GM23338 (cell line): ENCODE measurements around the gene SUGP1. TPM values are rescaled to one million over a fixed set of nuclear protein-coding genes. Genes with fewer than 3 reads are reported as not detected.

Experiments used
- ATAC-seq: fragments of 200-7000 bp; cut with Tn5 transposase; 3 replicates; pipeline ENCODE4 v1.9.1; 2020
- DNase-seq: peaks from one replicate; pipeline ENCODE4 v3.0.0-alpha.2; 2015; ENCODE audit warnings: low spot score
- H2AFZ ChIP-seq: fragments of 200-600 bp; sonication (generic); 2 replicates; pipeline ENCODE4 v1.8.0; 2016; ENCODE audit warnings: antibody characterized with exemption, mild to moderate bottlenecking, moderate library complexity
- H3F3A ChIP-seq: fragments of 200-600 bp; sonication (generic); replicated peaks from 2 replicates; pipeline ENCODE4 v1.8.0; 2017; ENCODE audit warnings: antibody characterized with exemption, mixed run types, low read depth
- H3K27ac ChIP-seq: fragments of 200-600 bp; sonication (generic); 2 replicates; pipeline ENCODE4 v1.6.1; 2016; ENCODE audit warnings: low read depth
- H3K27me3 ChIP-seq: fragments of 200-600 bp; sonication (generic); 2 replicates; pipeline ENCODE4 v1.8.0; 2016; ENCODE audit warnings: mild to moderate bottlenecking, mixed run types, moderate library complexity; ENCODE audit not compliant: insufficient read depth
- H3K36me3 ChIP-seq: fragments of 200-600 bp; sonication (generic); 2 replicates; pipeline ENCODE4 v1.8.0; 2016; ENCODE audit warnings: mild to moderate bottlenecking; ENCODE audit not compliant: insufficient read depth
- H3K4me1 ChIP-seq: fragments of 200-600 bp; sonication (generic); 2 replicates; pipeline ENCODE4 v1.8.0; 2016; ENCODE audit warnings: mild to moderate bottlenecking, moderate library complexity; ENCODE audit not compliant: insufficient read depth
- H3K4me2 ChIP-seq: fragments of 200-600 bp; sonication (generic); 2 replicates; pipeline ENCODE4 v1.7.1; 2017; ENCODE audit warnings: mixed run types
- H3K4me3 ChIP-seq: fragments of 200-600 bp; sonication (generic); 2 replicates; pipeline ENCODE4 v1.6.1; 2016; ENCODE audit warnings: mixed run types
- H3K79me2 ChIP-seq: fragments of 200-600 bp; sonication (generic); replicated peaks from 2 replicates; pipeline ENCODE4 v1.8.0; 2017; ENCODE audit warnings: mild to moderate bottlenecking; ENCODE audit not compliant: insufficient read depth
- H3K9me2 ChIP-seq: fragments of 200-600 bp; sonication (generic); 2 replicates; pipeline ENCODE4 v1.8.0; 2017; ENCODE audit not compliant: insufficient read depth
- H4K20me1 ChIP-seq: fragments of 200-600 bp; sonication (generic); replicated peaks from 2 replicates; pipeline ENCODE4 v1.8.0; 2017; ENCODE audit warnings: mild to moderate bottlenecking; ENCODE audit not compliant: insufficient read depth
- H3K27ac Mint-ChIP-seq: 2 replicates; pipeline ENCODE4 v1.8.0; 2020; ENCODE audit warnings: inconsistent platforms, mild to moderate bottlenecking, moderate library complexity, mixed read lengths
- H3K27me3 Mint-ChIP-seq: 3 replicates; pipeline ENCODE4 v1.8.0; 2022; ENCODE audit warnings: low read depth, mild to moderate bottlenecking, moderate library complexity, mixed read lengths, inconsistent platforms; ENCODE audit not compliant: insufficient read depth, poor library complexity
- H3K36me3 Mint-ChIP-seq: 3 replicates; pipeline ENCODE4 v1.8.0; 2021; ENCODE audit warnings: low read depth, mild to moderate bottlenecking, inconsistent platforms, moderate library complexity, mixed read lengths
- H3K4me1 Mint-ChIP-seq: 3 replicates; pipeline ENCODE4 v1.8.0; 2020; ENCODE audit warnings: mild to moderate bottlenecking, inconsistent platforms, mixed read lengths
- H3K4me3 Mint-ChIP-seq: 3 replicates; pipeline ENCODE4 v1.8.0; 2021; ENCODE audit warnings: moderate library complexity, mild to moderate bottlenecking, inconsistent platforms, mixed read lengths
- H3K9me3 Mint-ChIP-seq: 3 replicates; pipeline ENCODE4 v1.8.0; 2020; ENCODE audit warnings: moderate library complexity, mild to moderate bottlenecking, inconsistent platforms, mixed read lengths
- CREB1 ChIP-seq: fragments of 250-450 bp; sonication (Bioruptor Pico); IDR thresholded peaks from 2 replicates; pipeline ENCODE4 v1.5.0; 2020; ENCODE audit warnings: low read depth, mild to moderate bottlenecking, moderate library complexity
- CTCF ChIP-seq, 2 experiments: fragments of 200-600 bp in 1 of 2; sonication (generic) in 1 of 2; conservative IDR thresholded peaks; 2 replicates each; pipeline versions ENCODE4 v1.5.1 to v1.6.1; 2016 to 2017; ENCODE audit warnings: antibody characterized with exemption in 2 of 2, low read depth in 2 of 2, mild to moderate bottlenecking in 2 of 2, moderate library complexity in 1 of 2
- EZH2 ChIP-seq: fragments of 200-600 bp; sonication (generic); IDR thresholded peaks from one replicate; pipeline ENCODE4 v1.8.0; 2017; ENCODE audit warnings: antibody characterized with exemption, mild to moderate bottlenecking, low read depth; ENCODE audit not compliant: unreplicated experiment
- EZH2phosphoT487 ChIP-seq: fragments of 200-600 bp; sonication (generic); IDR thresholded peaks from one replicate; pipeline ENCODE4 v1.8.1; 2018; ENCODE audit warnings: antibody characterized with exemption; ENCODE audit not compliant: unreplicated experiment
- JUNB ChIP-seq: IDR thresholded peaks from one replicate; pipeline ENCODE4 v1.6.1; 2016; ENCODE audit warnings: antibody characterized with exemption; ENCODE audit not compliant: unreplicated experiment
- NANOG ChIP-seq: IDR thresholded peaks from 2 replicates; pipeline ENCODE4 v1.6.1; 2016; ENCODE audit warnings: antibody characterized with exemption, borderline replicate concordance
- POLR2AphosphoS5 ChIP-seq: IDR thresholded peaks from 2 replicates; pipeline ENCODE4 v1.6.1; 2016; ENCODE audit warnings: antibody characterized with exemption, low read depth
- STAT1 ChIP-seq: IDR thresholded peaks from one replicate; pipeline ENCODE4 v1.6.1; 2016; ENCODE audit warnings: antibody characterized with exemption; ENCODE audit not compliant: unreplicated experiment
- ZNF114 ChIP-seq: fragments of 250-450 bp; sonication (Bioruptor Pico); IDR thresholded peaks from 2 replicates; pipeline ENCODE4 v1.5.0; 2020; ENCODE audit warnings: mild to moderate bottlenecking, moderate library complexity
- ZNF331 ChIP-seq: fragments of 250-450 bp; sonication (Bioruptor Pico); IDR thresholded peaks from 2 replicates; pipeline ENCODE4 v1.5.0; 2020; ENCODE audit warnings: low read depth, mild to moderate bottlenecking, moderate library complexity
- ZNF462 ChIP-seq: fragments of 250-450 bp; sonication (Bioruptor Pico); IDR thresholded peaks from 2 replicates; pipeline ENCODE4 v1.5.0; 2020; ENCODE audit warnings: mild to moderate bottlenecking, moderate library complexity
- polyA plus RNA-seq: library from polyadenylated mRNA; unstranded; fragments of >200 nt; fragmentation: Nextera tagmentation; extraction: Ambion mirVana; gene quantifications from 2 replicates; pipeline ENCODE4 v1.2.1, GENCODE V29; 2016
- total RNA-seq: library from RNA; depleted of rRNA; stranded (reverse); fragments of >200 nt; shearing (Covaris generic); gene quantifications from 2 replicates; pipeline ENCODE4 v1.2.3, GENCODE V29; 2014
- TF ChIP-seq, protein P1 (sequence below): IDR thresholded peaks from 2 replicates; pipeline ENCODE4 v1.6.1; 2016; ENCODE audit warnings: antibody characterized with exemption
- TF ChIP-seq, protein P2 (sequence below): IDR thresholded peaks from one replicate; pipeline ENCODE4 v1.6.1; 2018; ENCODE audit warnings: antibody characterized with exemption; ENCODE audit not compliant: unreplicated experiment

SUGP1 gene
- total and polyA plus RNA-seq, 2 experiments from 2014 or later, result 38.6 to 61.6 TPM

DNA sequence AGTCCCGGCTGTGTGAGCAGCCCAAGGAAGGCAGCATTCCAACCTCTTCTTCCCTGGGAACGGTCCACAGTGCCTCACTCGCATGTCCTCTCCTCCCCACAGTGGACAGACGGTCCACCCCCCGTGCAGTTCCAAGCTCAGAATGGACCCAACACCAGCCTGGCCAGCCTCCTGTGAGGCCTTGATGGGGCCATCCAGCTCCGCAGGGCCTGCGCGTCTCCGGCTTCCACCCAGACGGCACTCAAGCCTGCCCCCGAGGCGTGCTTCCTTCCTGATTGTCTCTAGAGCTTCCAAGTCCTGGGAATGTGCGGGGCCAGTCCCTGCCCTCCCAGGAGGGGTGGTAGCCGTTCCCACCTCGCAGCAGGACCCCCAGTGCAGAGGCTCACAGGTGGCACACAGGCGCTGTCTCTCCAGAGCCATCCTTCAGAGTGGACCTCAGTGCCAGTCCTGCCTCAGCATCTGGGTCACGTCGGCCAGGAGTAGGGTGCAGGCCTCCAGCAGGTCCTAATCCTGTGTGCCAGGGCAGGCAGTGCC, 35.4 kb upstream of the SUGP1 start:
- H3K9me2 ChIP-seq, result no peaks in the 10 kb centered on the region
- no peak overlapping the region for H2AFZ ChIP-seq
- no peak overlapping the region for H3K27ac Mint-ChIP-seq
- H3K27me3 Mint-ChIP-seq, result peaks cover 11% of the 10 kb centered on the region
- no peak for ATAC-seq
- 0 out of 2 replicates have a peak, but pooled peaks cover 3% of the 10 kb centered on the region for H3F3A ChIP-seq
- H3K4me1 ChIP-seq, result no peaks in the 10 kb centered on the region
- peaks cover 4% of the 10 kb centered on the region for H3K4me1 Mint-ChIP-seq
- no peak overlapping the region for H3K27ac ChIP-seq
- peaks cover 13% of the 10 kb centered on the region for H3K36me3 ChIP-seq
- peaks cover 27% of the 10 kb centered on the region for H3K36me3 Mint-ChIP-seq
- H3K79me2 ChIP-seq, result no peaks in the 10 kb centered on the region
- no peak overlapping the region for H3K4me3 ChIP-seq
- no peaks in the 10 kb centered on the region for H3K27me3 ChIP-seq
- TF ChIP-seq, protein P1, sequence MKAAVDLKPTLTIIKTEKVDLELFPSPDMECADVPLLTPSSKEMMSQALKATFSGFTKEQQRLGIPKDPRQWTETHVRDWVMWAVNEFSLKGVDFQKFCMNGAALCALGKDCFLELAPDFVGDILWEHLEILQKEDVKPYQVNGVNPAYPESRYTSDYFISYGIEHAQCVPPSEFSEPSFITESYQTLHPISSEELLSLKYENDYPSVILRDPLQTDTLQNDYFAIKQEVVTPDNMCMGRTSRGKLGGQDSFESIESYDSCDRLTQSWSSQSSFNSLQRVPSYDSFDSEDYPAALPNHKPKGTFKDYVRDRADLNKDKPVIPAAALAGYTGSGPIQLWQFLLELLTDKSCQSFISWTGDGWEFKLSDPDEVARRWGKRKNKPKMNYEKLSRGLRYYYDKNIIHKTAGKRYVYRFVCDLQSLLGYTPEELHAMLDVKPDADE, result no peak
- TF ChIP-seq CTCF (conservative IDR thresholded peaks at IDR 0.05; ENCODE audit: low read depth in 2 of 2) (no peak), ZNF462 (no peak), CREB1 (no peak), ZNF114 (no peak), POLR2AphosphoS5 (no peak), STAT1 (no peak), EZH2phosphoT487 (no peak), NANOG (no peak), JUNB (no peak), ZNF331 (CRISPR knock-in tag) (no peak), EZH2 (no peak)
- TF ChIP-seq, protein P2, sequence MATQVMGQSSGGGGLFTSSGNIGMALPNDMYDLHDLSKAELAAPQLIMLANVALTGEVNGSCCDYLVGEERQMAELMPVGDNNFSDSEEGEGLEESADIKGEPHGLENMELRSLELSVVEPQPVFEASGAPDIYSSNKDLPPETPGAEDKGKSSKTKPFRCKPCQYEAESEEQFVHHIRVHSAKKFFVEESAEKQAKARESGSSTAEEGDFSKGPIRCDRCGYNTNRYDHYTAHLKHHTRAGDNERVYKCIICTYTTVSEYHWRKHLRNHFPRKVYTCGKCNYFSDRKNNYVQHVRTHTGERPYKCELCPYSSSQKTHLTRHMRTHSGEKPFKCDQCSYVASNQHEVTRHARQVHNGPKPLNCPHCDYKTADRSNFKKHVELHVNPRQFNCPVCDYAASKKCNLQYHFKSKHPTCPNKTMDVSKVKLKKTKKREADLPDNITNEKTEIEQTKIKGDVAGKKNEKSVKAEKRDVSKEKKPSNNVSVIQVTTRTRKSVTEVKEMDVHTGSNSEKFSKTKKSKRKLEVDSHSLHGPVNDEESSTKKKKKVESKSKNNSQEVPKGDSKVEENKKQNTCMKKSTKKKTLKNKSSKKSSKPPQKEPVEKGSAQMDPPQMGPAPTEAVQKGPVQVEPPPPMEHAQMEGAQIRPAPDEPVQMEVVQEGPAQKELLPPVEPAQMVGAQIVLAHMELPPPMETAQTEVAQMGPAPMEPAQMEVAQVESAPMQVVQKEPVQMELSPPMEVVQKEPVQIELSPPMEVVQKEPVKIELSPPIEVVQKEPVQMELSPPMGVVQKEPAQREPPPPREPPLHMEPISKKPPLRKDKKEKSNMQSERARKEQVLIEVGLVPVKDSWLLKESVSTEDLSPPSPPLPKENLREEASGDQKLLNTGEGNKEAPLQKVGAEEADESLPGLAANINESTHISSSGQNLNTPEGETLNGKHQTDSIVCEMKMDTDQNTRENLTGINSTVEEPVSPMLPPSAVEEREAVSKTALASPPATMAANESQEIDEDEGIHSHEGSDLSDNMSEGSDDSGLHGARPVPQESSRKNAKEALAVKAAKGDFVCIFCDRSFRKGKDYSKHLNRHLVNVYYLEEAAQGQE, result no peak
- H3K4me2 ChIP-seq, result no peak overlapping the region
- H3K4me3 Mint-ChIP-seq, result no peak overlapping the region
- H4K20me1 ChIP-seq, result no peaks in the 10 kb centered on the region
- no peaks in the 10 kb centered on the region for H3K9me3 Mint-ChIP-seq
- no peak for DNase-seq
